Putamen (tissue), 1 donor: ENCODE data around the gene L1CAM.

Experiments
- DNase-seq: peaks from one replicate; pipeline ENCODE4 v3.0.0-alpha.2; 2016; ENCODE audit warnings: low spot score

Gene L1CAM

DNA sequence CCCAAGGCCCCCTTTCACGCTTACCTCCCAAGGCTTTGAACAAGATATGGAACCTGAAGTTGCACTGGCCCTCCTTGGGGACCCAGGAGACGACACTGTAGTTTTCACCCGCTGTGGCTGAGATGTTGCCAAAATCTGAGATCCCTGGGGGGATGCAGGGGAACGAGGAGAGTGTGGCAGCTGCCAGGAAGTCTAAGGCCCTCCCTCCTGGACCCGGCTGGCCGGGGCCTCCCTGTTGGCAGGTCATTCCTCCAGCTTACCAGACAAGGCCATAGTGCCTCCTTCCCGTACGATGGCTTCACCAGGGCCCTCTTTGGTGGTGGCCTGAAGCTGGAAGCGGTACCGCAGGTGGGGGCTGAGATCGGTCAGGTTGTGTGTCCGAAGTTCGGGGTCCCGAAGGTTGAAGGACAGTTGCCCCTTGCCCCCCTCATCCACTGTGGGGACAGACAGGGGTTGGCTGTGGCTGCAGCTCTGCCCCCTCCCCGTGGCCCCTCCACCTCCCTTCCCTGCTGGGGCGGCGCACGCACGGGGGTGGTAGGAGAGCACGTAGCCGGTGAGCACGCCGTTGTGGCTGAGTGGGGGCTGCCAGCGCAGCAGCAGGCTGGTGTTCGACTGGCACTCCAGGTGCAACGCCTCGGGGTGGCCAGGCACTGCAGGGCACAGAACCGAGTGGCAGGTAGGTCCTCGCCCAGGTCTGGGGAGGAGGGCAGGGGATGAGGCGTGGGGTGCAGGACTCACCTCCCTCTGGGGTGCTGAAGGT is 21.2 kb downstream of the L1CAM start:
- DNase-seq: no peak

DNA sequence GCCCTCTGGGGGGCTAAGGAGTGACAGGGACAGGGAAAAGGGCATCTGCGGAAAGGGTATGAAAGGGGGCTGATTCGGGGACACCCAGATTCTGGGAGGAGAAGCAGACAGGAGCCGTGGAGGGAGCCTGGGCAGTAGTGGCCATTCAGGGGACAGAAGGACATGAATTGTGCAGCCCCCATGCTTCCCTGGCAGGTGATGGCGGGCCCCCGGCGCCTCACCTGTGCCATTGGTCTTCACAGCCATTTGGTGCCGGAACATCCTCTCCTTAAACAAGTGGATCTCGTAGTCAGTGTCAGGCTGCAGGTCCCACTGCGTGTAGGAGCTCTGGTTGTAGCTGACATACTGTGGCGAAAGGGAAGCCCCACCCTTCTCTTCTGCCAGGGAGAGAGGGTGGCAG is 21.9 kb downstream of the L1CAM start:
- no peak for DNase-seq

DNA sequence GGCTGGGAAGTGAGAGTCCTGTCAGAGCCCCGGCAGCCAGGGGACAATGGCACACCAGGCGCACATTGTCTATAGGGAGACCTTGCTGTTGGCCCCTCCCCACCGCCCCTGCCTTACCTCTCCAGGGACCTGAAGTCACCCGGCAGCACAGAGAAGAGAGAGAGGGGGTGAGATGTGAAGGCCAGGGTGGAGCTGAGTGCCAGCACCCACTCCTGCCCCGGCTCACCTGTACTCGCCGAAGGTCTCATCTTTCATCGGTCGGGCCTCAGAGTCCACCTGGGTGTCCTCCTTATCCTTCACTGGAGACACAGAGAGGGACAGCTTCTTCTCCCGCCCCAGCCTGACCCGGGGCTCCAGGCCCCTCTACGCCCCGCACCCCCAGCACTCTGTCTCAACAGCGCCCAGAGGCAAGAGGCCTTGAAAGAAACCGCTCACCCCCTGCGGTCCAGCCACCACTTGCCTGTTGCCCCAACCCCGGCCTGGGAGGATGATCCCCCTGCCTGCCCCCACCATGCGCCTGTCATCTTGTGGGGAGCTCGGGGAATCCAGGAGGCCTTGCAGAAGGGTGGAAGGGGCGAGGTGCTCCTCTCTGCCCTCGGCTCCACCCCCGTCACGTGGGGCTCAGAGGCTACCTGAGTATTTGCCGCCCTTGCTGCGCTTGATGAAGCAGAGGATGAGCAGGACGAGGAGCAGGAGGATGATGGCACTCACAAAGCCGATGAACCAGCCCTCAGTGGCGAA is 22.6 kb downstream of the L1CAM start:
- DNase-seq: no peak

DNA sequence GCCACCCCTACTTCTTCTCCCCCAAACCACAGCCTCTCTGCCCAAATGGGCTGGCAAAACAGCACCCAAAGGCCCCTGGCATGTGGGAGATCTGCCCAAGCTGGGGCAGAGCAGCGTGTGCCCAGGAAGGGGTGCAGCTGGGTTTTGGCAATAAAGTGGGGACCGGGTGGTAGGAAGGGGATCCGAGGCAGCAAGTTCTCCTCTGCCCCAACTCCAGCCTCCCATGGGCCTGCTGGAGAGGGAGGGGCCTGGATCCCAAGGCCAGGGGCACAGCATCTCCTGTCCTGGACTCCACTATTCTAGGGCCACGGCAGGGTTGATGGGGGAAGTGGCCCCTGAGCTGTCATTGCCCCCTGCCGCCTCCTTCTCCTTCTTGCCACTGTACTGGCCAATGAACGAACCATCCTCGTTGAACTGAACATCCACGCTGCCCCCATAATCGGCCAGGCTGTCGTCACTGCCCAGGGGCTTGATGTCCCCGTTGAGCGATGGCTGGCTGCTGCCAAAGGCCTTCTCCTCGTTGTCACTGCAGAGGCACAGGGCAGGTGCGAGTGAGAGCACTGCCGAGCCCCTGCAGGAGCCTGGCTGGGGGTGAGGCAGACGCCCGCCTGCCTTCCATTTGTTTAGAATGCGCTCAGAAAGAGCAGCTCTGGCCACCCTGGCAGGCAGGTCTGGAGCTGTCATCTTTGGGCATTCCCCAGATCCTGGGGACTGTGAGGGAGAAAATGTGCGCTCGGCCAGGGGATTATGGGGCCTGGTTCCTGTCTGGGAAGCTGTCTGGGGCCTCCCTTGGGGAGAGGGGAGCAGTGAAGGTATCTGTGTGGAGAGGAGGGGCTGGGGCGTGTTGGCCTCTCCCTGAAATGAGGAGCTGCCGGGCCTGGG is 23.4 kb downstream of the L1CAM start:
- DNase-seq: no peak

DNA sequence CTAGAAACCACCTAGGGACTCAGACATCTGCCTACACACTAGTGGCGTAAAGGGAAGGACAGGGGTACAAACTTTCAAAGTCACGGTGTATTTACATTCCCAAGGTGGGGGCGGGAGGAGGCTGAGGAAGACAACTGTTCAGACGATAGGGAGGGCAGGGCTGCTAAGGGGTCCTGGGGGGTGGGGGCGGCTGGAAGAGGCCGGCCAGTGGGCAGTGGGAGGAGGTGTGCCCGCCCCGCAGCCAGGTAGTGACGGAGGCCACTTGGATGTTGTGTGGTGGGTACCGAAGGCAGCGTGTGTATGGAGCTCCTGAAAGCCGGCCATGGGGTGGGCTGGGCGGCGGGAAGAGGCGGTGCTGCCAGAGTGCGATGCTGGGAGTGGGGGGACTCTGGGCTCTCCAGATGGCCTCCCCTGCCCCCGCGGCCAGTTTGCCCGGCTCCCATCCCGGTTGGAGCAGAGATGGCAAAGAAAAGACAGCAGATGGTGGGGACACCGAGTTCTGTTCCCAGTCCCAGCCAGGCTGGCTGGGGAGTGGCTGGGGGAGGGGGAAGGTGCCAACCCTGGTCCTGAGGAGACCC is 24.2 kb downstream of the L1CAM start:
- no peak for DNase-seq

DNA sequence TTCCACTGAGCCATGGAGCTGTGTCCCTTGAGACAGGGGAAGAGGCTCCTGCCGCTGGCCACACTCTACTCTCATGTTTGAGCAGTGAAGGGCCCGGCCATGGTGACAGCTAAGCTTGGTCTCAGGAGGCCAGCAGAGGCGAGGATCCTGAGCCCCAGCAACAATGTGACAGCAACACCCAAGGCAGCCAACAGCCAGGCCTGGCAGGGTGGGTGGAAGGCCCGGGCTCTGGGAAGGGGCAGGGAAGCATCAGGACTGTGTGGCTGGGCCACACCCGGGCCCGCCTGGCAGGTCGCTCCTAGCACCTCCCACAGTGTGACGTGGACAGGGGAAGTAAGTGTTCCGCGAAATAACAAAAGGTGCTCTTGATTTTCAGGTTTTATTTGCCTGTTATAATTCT is 24.8 kb downstream of the L1CAM start:
- DNase-seq: no peak

DNA sequence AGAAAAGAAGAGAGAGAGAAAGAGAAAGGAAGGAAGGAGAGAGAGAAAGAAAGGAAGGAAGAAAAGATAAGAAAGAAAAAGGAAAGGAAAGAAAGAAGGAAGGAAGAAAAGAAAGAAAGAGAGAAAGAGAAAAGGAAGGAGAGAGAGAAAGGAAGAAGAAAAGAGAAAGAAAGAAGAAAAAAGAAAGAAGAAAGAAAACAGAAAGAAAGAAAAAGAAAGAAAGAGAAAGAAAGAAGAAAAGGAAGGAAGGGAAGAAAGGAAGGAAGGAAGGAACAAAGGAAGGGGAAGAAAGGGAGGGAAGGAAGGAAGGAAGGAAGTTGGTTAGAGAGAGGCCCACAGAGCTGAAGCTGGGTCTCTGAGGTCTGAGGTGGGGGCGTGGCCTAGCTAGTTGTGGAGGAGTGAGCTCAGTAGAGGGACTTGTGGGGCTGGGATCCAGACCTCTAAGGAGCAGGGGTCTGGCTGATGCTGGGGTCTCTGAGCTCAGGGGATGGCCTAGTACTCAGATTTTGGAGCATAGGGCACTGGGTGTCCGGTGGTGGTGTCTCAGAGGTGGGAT is 28.5 kb downstream of the L1CAM start:
- DNase-seq: no peak

DNA sequence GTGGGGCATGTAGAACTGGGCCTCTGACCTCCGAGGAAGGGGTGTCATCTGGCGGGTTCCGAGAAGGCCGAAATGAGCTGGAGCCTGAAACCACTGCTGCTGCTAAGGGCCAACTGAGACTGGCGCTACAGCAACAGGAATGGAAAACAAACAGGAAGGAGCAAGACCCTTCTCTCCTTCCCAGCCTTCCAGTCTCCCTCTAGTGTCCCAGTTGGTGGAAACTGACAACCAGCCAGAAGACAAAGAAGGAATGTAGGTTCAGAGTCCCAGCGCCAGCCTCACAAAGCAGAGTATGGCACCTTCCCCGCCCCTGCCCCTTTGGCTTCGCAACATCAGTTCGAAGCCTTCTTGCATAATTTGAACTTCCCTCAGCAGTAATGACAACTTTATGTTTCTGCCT is 31.3 kb downstream of the L1CAM start:
- DNase-seq: no peak

DNA sequence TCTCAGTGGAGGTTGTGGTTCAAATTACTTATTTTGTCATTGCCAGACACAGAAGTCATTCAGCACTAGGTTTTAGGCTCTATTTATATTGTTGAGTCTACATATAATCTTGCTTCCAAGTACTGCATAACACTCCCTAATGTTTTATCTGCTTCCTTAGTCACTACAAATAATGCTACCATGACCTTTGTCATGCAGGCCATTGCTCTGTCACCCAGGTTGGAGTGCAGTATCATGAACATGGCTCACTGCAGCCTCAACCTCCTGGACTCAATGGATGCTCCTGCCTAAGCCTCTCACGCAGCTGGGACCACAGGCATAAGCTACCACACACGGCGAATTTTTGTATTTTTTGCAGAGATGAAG is 32.1 kb downstream of the L1CAM start:
- no peak for DNase-seq

DNA sequence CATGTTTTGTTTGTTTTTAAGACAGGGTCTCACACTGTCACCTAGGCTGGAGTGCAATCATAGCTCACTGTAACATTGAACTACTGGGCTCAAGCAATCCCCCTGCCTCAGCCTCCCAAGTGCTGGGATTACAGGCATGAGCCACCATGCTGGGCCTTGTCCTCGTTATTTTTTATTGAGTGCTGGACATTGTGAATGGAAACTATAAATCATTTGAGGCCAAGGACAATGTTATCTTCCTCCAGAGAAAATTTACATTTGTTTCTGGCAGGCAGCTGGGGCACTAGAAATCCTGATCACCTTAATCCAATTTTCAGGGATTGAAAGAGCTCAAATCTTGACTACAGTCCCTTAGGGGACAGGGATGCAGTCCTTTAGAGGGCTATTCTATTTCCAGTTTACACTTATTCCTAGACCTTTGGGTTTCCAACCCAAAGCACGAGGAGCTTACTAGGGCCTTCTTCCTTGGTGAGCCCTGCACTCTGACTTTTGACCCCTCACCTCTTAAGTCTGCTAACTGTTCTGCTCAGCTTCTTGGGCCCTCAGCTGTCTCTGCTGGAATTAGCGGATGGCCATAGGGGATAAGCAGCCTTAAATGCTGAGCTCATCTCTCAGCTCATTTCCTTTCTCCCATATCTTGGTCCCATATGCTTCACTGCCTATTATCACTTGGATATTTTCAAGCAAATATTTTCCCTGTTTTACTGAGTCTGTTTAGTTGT is 32.6 kb downstream of the L1CAM start:
- DNase-seq: no peak

DNA sequence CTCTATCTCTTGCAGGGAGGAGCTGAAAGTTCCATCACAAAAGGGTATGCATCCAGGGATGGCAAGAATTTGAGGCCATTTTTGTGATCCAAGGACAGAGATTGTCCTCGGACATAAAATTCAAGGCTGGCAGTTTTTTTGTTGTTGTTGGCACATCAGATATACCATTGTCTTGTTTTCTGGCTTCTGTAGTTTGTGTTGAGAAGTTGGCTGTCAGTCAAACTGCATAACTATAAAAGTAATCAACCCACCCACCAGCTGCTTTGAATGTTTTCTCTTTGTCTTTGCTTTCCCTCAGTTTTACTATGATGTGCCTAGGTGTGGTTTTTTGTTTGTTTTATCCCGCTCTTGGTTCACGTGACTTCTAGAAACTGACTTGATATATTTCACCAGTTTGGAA is 34.0 kb downstream of the L1CAM start:
- no peak for DNase-seq

DNA sequence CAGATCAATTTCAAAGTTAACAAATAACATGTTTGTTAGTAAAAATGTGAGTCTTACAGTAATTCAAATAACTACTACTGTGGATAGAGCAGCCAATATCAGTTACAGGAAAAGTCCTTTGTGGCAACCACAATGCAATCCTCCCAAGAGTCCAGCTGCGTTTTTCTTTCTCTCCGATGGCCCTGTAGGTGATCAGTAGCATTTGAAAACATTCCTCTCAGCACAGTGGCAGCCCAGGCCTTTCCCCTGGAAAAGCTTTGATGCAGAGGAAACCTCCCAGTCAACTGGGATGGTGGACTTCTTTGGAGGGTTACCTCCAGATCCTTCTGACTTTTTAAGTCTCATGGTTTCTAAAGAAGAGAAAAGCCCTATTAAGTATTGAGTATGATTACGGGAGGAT is 37.6 kb downstream of the L1CAM start:
- DNase-seq: no peak

DNA sequence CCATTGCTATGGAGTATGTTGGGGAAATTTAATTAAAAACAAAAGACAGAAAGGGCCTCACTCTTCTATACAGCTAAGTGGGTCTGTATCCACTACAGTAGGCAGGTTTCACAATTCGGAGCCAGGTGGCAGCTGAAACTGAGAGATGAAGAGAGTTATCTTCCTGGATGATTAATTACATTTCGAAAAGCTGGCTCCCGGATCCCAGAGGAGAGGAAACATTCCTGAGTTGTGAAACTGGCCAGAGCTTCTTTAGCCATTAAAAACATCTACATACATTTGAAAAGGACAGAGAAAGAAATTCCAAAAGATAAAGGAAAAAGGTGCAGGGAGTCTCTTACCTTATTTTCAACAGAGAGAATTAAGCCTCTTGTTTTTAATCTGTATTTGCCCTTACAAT is 40.1 kb downstream of the L1CAM start:
- no peak for DNase-seq

DNA sequence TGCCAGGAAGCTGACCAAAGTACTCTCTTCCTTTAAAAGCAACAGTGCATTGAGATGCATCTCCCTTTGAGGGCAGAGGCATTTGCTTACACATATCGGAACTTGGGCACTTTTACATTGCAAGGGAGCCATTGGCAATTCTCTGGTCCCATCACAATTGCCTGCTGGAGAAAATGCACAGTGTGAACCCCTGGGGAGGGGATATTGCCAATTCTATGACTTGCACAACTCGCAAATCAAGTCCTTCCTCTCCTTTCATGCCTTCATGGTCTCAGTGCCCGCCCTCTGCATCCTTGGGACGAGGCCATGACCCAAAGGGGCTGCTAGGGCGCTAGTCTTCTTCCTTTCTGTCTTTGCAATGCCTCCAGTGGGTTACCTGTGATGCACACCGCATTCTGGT is 40.8 kb downstream of the L1CAM start:
- no peak for DNase-seq

DNA sequence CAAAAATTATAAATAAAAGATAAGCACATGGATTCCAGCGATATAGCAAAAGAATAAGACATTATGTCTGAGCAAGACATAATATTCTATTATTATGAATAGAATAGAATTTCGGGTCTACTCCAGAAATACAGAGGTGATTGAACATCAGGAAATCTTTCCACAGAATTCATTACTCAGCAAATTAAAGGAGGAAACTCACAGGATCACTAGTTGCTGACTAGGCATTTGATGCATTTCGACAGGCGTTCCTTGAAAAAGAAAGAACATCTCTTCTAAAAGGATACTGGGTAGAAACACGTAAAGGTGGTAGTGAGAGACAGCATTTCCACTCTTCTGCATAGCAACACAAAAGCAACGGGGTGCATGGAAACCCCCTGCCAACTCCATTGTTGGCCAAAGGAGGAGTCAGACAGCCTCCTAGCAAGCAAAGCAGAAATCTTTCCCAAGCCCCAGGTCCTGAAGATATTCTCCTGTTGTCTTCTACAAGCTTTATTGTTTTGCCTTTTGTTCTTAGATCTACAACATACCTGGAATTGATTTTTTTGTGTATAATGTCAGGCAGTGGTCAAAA is 41.4 kb downstream of the L1CAM start:
- DNase-seq: no peak

DNA sequence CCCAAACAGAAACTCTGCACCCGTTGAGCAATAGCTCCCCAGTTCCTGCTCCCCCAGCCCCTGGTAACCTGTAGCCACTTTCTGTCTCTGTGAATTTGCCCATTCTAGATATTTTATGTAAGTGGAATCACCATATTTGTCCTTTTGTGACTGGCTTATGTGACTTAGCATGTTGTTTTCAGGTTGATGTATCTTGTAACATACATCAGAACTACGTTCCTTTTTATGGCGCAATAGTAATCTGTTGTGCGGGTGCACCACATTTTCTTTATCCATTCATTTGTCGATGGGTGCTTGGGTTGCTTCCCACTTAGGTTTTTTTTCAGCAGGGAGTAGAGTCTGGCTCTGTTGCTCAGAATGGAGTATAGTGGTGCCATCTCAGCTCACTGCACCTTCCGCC is 49.1 kb downstream of the L1CAM start:
- no peak for DNase-seq

DNA sequence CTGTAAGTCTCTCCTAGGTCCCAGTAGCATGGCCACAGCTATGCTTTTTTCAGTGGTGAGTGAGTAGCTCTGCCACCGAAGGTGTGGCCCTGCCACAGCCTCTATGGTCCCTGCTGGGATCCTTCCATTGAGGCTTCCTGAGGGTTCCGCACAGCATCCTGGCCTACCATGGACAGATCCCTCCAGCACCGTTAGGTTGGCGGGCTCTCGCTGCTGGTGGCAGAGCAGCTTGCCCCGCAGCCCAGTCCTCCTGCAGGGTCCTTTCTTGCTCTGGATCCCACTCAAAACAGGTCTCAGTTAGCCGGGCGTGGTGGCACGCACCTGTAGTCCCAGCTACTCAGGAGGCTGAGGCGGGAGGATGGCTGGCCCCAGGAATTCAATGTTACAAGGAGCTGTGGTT is 53.2 kb downstream of the L1CAM start:
- DNase-seq: no peak

DNA sequence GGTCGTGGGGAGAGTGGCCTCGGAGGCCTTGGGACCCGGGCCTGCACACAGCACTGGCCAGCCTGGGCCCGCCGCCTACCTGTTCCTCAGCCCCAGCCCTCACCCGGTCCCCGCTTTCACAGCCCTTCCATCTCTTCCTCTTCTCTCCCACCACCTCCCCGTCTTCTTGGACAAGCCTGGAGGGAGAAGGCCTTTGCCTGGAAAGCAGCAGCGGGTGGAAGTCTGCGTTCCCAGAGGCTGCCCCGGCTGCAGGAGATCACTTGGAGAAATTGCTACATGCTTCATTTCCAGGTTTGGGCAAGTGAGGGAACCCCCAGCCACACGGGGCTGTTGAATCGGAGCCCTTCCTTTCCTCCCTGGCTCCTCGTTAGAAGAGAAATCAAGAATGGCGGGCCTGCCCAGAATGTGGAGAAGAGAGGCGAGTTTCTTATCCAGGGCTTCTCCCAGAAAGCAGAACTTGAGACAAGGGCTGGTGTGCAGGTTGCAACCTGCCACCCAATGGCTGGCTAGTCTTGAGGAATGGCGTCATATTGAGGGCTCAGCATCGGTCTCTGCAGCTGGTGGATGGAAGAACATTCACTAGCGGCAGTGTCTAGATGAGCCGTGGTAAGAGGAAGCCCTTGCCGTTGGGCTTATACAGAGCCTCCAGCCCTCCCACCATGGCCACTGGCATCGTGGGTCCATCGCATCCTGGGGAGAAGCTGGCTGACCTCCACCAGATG is 54.4 kb downstream of the L1CAM start:
- DNase-seq: no peak

DNA sequence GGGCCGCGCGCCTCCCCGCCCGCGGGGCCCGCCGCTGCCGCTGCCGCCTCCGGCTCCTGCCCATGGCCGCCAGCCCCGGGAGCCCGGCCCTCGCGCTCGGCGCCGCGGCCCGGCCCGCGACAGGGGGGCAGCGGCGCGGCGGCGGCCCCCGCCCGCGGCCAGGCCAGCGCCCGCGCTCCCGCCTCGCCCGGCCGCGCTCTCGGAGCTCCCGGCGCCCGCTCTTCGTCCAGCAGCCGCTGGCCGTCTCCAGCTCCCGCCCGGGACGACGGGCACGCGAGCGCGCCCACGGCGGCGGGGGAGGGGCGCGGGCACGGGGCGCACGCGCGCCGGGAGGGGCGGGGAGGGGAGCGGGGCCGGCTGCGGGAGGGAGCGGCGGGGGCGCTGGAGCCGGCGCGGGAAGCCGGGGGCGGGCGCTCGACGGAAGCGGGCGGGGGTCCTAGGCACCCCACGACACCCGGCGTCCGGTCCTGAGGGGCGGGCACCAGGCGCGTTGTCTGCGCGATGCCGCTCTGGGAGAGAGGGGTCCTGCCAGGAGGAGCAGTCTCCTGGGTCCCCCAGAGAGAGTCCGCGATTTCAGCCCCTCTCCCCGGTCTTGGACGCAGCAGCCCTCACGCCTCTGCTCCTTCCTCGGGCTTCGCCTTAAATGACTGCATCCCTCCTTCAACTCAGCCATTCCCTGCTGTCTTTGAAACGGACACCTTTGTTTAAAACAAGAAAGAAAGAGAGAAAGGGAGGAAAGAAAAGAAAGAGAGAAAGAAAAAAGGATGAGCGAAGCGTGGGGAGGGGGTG is 55.1 kb downstream of the L1CAM start:
- DNase-seq: no peak
